NB4 (cell line): ENCODE results near the gene GABRG3.

Experiments used
- MAX ChIP-seq: IDR thresholded peaks from 2 replicates; pipeline ENCODE4 v1.6.1; 2011; ENCODE audit warnings: low read depth, low read length
- POLR2A ChIP-seq: IDR thresholded peaks from 2 replicates; pipeline ENCODE4 v1.6.1; 2011; ENCODE audit warnings: mild to moderate bottlenecking; ENCODE audit not compliant: insufficient read length; ENCODE audit errors: extremely low read depth
- TF ChIP-seq, protein P1 (sequence below): IDR thresholded peaks from one replicate; pipeline ENCODE4 v1.5.1; 2012; ENCODE audit warnings: low read depth, low read length

- TF ChIP-seq, protein P1, sequence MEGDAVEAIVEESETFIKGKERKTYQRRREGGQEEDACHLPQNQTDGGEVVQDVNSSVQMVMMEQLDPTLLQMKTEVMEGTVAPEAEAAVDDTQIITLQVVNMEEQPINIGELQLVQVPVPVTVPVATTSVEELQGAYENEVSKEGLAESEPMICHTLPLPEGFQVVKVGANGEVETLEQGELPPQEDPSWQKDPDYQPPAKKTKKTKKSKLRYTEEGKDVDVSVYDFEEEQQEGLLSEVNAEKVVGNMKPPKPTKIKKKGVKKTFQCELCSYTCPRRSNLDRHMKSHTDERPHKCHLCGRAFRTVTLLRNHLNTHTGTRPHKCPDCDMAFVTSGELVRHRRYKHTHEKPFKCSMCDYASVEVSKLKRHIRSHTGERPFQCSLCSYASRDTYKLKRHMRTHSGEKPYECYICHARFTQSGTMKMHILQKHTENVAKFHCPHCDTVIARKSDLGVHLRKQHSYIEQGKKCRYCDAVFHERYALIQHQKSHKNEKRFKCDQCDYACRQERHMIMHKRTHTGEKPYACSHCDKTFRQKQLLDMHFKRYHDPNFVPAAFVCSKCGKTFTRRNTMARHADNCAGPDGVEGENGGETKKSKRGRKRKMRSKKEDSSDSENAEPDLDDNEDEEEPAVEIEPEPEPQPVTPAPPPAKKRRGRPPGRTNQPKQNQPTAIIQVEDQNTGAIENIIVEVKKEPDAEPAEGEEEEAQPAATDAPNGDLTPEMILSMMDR, result no peak
- TF ChIP-seq MAX (no peak), POLR2A (no peak)
These were observed 447.7 kb downstream of the GABRG3 start for GRCh38 chr15:27418726-27419125.
